H1 (cell line): ENCODE data around the gene NR1H3. TPM values are rescaled to one million over a fixed set of nuclear protein-coding genes. Genes with fewer than 3 reads are reported as not detected.

ENCODE experiments used
- BCL11A ChIP-seq, 2 experiments: IDR thresholded peaks; one replicate each; pipeline ENCODE4 v1.6.1; 2011; ENCODE audit warnings: low read depth in 2 of 2, low read length in 2 of 2, mild to moderate bottlenecking in 2 of 2
- CREB1 ChIP-seq: IDR thresholded peaks from 2 replicates; pipeline ENCODE4 v1.6.1; 2012; ENCODE audit warnings: inconsistent platforms
- JUND ChIP-seq: IDR thresholded peaks from 2 replicates; pipeline ENCODE4 v1.6.1; 2011; ENCODE audit warnings: mild to moderate bottlenecking, improper control_type of control experiment, low read length
- KDM5A ChIP-seq: fragments of 200-600 bp; IDR thresholded peaks from 2 replicates; pipeline ENCODE4 v1.7.1; 2012; ENCODE audit warnings: mild to moderate bottlenecking, low read length, inconsistent platforms, mixed read lengths
- PHF8 ChIP-seq: fragments of 200-600 bp; sonication (generic); conservative IDR thresholded peaks from 2 replicates; pipeline ENCODE4 v1.7.1; 2012; ENCODE audit warnings: low read depth, mild to moderate bottlenecking, inconsistent platforms, low read length, moderate library complexity
- POLR2A ChIP-seq, 2 experiments: IDR thresholded peaks; 1 replicate in 1 of 2; 2 replicates in 1 of 2; pipeline ENCODE4 v1.6.1; 2011; ENCODE audit warnings: low read depth in 2 of 2, low read length in 2 of 2, mild to moderate bottlenecking in 2 of 2; ENCODE audit errors: control extremely low read depth in 1 of 2
- RFX5 ChIP-seq: IDR thresholded peaks from 2 replicates; pipeline ENCODE4 v1.6.1; 2011; ENCODE audit warnings: low read depth, low read length, improper control_type of control experiment, borderline replicate concordance
- RNF2 ChIP-seq: fragments of 200-900, 300-1000 bp; sonication (generic); IDR thresholded peaks from 2 replicates; pipeline ENCODE4 v1.7.1; 2016; ENCODE audit warnings: borderline replicate concordance, low read depth, mild to moderate bottlenecking, antibody characterized with exemption, low read length; ENCODE audit not compliant: poor library complexity, severe bottlenecking; ENCODE audit errors: missing control alignments
- SP1 ChIP-seq: IDR thresholded peaks from 2 replicates; pipeline ENCODE4 v1.6.1; 2011; ENCODE audit warnings: low read depth, low read length
- ZNF274 ChIP-seq: IDR thresholded peaks from 2 replicates; pipeline ENCODE4 v1.7.0; 2012; ENCODE audit warnings: low read length, borderline replicate concordance; ENCODE audit errors: extremely low read depth
- polyA plus RNA-seq, 7 experiments: library from polyadenylated mRNA; depleted of rRNA in 3 of 7; stranded (reverse) in 5 of 7; unstranded in 2 of 7; fragments of >200 nt in 5 of 7; fragments of 200-250 nt in 2 of 7; gene quantifications; 1 replicate in 5 of 7; 2 replicates in 1 of 7; 4 replicates in 1 of 7; pipeline versions ENCODE4 v1.2.1 to v1.2.3, GENCODE V29; 2011 to 2013; ENCODE audit warnings: missing spikeins in 2 of 7, mixed read lengths in 2 of 7
- total RNA-seq: library from RNA; stranded (reverse); fragmentation: NEBNext Ultra II Directional; extraction: Animal tissue kit (Norgen Biotek cat#: 25700); gene quantifications from 2 replicates; pipeline ENCODE4 v1.2.1, GENCODE V29; 2021
- TF ChIP-seq, protein P1 (sequence below): fragments of 300-600 bp; sonication (generic); IDR thresholded peaks from 2 replicates; pipeline ENCODE4 v1.7.1; 2012; ENCODE audit warnings: low read length, moderate library complexity, mild to moderate bottlenecking, inconsistent platforms; ENCODE audit not compliant: insufficient replicate concordance

NR1H3 gene
- total and polyA plus RNA-seq, 2 of the 8 experiments (the other 6 are each of a cell fraction or from before 2014, with no cell fraction given): 19.9 to 42.1 TPM

- TF ChIP-seq, protein P1, sequence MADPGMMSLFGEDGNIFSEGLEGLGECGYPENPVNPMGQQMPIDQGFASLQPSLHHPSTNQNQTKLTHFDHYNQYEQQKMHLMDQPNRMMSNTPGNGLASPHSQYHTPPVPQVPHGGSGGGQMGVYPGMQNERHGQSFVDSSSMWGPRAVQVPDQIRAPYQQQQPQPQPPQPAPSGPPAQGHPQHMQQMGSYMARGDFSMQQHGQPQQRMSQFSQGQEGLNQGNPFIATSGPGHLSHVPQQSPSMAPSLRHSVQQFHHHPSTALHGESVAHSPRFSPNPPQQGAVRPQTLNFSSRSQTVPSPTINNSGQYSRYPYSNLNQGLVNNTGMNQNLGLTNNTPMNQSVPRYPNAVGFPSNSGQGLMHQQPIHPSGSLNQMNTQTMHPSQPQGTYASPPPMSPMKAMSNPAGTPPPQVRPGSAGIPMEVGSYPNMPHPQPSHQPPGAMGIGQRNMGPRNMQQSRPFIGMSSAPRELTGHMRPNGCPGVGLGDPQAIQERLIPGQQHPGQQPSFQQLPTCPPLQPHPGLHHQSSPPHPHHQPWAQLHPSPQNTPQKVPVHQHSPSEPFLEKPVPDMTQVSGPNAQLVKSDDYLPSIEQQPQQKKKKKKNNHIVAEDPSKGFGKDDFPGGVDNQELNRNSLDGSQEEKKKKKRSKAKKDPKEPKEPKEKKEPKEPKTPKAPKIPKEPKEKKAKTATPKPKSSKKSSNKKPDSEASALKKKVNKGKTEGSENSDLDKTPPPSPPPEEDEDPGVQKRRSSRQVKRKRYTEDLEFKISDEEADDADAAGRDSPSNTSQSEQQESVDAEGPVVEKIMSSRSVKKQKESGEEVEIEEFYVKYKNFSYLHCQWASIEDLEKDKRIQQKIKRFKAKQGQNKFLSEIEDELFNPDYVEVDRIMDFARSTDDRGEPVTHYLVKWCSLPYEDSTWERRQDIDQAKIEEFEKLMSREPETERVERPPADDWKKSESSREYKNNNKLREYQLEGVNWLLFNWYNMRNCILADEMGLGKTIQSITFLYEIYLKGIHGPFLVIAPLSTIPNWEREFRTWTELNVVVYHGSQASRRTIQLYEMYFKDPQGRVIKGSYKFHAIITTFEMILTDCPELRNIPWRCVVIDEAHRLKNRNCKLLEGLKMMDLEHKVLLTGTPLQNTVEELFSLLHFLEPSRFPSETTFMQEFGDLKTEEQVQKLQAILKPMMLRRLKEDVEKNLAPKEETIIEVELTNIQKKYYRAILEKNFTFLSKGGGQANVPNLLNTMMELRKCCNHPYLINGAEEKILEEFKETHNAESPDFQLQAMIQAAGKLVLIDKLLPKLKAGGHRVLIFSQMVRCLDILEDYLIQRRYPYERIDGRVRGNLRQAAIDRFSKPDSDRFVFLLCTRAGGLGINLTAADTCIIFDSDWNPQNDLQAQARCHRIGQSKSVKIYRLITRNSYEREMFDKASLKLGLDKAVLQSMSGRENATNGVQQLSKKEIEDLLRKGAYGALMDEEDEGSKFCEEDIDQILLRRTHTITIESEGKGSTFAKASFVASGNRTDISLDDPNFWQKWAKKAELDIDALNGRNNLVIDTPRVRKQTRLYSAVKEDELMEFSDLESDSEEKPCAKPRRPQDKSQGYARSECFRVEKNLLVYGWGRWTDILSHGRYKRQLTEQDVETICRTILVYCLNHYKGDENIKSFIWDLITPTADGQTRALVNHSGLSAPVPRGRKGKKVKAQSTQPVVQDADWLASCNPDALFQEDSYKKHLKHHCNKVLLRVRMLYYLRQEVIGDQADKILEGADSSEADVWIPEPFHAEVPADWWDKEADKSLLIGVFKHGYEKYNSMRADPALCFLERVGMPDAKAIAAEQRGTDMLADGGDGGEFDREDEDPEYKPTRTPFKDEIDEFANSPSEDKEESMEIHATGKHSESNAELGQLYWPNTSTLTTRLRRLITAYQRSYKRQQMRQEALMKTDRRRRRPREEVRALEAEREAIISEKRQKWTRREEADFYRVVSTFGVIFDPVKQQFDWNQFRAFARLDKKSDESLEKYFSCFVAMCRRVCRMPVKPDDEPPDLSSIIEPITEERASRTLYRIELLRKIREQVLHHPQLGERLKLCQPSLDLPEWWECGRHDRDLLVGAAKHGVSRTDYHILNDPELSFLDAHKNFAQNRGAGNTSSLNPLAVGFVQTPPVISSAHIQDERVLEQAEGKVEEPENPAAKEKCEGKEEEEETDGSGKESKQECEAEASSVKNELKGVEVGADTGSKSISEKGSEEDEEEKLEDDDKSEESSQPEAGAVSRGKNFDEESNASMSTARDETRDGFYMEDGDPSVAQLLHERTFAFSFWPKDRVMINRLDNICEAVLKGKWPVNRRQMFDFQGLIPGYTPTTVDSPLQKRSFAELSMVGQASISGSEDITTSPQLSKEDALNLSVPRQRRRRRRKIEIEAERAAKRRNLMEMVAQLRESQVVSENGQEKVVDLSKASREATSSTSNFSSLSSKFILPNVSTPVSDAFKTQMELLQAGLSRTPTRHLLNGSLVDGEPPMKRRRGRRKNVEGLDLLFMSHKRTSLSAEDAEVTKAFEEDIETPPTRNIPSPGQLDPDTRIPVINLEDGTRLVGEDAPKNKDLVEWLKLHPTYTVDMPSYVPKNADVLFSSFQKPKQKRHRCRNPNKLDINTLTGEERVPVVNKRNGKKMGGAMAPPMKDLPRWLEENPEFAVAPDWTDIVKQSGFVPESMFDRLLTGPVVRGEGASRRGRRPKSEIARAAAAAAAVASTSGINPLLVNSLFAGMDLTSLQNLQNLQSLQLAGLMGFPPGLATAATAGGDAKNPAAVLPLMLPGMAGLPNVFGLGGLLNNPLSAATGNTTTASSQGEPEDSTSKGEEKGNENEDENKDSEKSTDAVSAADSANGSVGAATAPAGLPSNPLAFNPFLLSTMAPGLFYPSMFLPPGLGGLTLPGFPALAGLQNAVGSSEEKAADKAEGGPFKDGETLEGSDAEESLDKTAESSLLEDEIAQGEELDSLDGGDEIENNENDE: no peak
- TF ChIP-seq POLR2A (IDR thresholded peaks at IDR 0.05; ENCODE audit: control extremely low read depth in 1 of 2, low read depth in 2 of 2, low read length in 2 of 2) (no peak), SP1 (no peak), KDM5A (no peak), RFX5 (no peak), JUND (no peak), PHF8 (no peak), CREB1 (no peak), RNF2 (no peak), ZNF274 (no peak), BCL11A (IDR thresholded peaks at IDR 0.05; ENCODE audit: low read depth in 2 of 2, low read length in 2 of 2) (no peak)
Measured at GRCh38 chr11:47239852-47240251, 17.9 kb upstream of the NR1H3 start (continued).
